H1 (cell line): ENCODE data around the gene CSNK1G2. TPM values are rescaled to one million over a fixed set of nuclear protein-coding genes. Genes with fewer than 3 reads are reported as not detected.
A peak's percentile ranks its signal among the peaks of the same experiment; 100 is the strongest.

Experiments used
- CTCF ChIA-PET: fragments of 300-600 bp; sonication (Branson Sonifier 250); formaldehyde crosslinking; loops from one replicate; lab custom pipeline; 2021; ENCODE audit not compliant: partially characterized antibody; lab: Charles Lee
- POLR2A ChIA-PET: fragments of 300-600 bp; sonication (Branson Sonifier 250); formaldehyde crosslinking; loops from one replicate; lab custom pipeline; 2021; ENCODE audit warnings: inconsistent platforms; ENCODE audit not compliant: partially characterized antibody; lab: Charles Lee
- DNase-seq, 2 experiments: peaks; one replicate each; pipeline versions ENCODE4 v3.0.0 to v3.0.0-alpha.2; 2010 to 2022; ENCODE audit warnings: low spot score in 2 of 2, low read depth in 1 of 2, mixed read lengths in 1 of 2
- FAIRE-seq: peaks from 2 replicates; lab custom pipeline; 2011; peaks lifted over from hg19 to GRCh38; lab: Jason Lieb, UNC
- H2AFZ ChIP-seq: 2 replicates; pipeline ENCODE4 v1.8.1; 2012; ENCODE audit warnings: low read length, inconsistent platforms
- H2AK5ac ChIP-seq: 2 replicates; pipeline ENCODE4 v1.6.1; 2013; ENCODE audit warnings: low read depth, low read length
- H2BK120ac ChIP-seq: replicated peaks from 2 replicates; pipeline ENCODE3; 2013; ENCODE audit warnings: low read depth, low read length, inconsistent platforms
- H2BK12ac ChIP-seq: 2 replicates; pipeline ENCODE4 v1.6.1; 2013; ENCODE audit warnings: low read depth, low read length
- H2BK15ac ChIP-seq: 2 replicates; pipeline ENCODE4 v1.6.1; 2013; ENCODE audit warnings: low read length
- H2BK20ac ChIP-seq: 2 replicates; pipeline ENCODE4 v1.6.1; 2013; ENCODE audit warnings: low read length
- H2BK5ac ChIP-seq: 2 replicates; pipeline ENCODE4 v1.6.1; 2013; ENCODE audit warnings: low read depth, low read length
- H3K14ac ChIP-seq: 2 replicates; pipeline ENCODE4 v1.6.1; 2013; ENCODE audit warnings: inconsistent platforms; ENCODE audit not compliant: insufficient read length
- H3K18ac ChIP-seq: 2 replicates; pipeline ENCODE4 v1.6.1; 2013; ENCODE audit warnings: low read length; ENCODE audit errors: extremely low read depth
- H3K23ac ChIP-seq: 2 replicates; pipeline ENCODE4 v1.6.1; 2013; ENCODE audit warnings: inconsistent platforms; ENCODE audit not compliant: insufficient read length
- H3K23me2 ChIP-seq: 2 replicates; pipeline ENCODE4 v1.6.1; 2013; ENCODE audit warnings: low read depth, low read length
- H3K27ac ChIP-seq: 2 replicates; pipeline ENCODE4 v1.6.1; 2011; ENCODE audit warnings: low read depth, low read length, inconsistent platforms
- H3K27me3 ChIP-seq, 4 experiments: replicated peaks in 1 of 4; 1 replicate in 1 of 4; 2 replicates in 3 of 4; pipeline versions ENCODE4 v1.6.1 to v1.8.1; 2011 to 2013; ENCODE audit warnings: low read length in 3 of 4, mild to moderate bottlenecking in 3 of 4, inconsistent platforms in 2 of 4, mixed read lengths in 2 of 4, moderate library complexity in 1 of 4; ENCODE audit not compliant: control insufficient read depth in 3 of 4, insufficient read depth in 3 of 4; ENCODE audit errors: extremely low read depth in 1 of 4
- H3K36me3 ChIP-seq, 4 experiments: 2 replicates each; pipeline versions ENCODE4 v1.6.1 to v1.8.1; 2011 to 2013; ENCODE audit warnings: mild to moderate bottlenecking in 4 of 4, low read length in 3 of 4, moderate library complexity in 2 of 4, control low read depth in 1 of 4, inconsistent platforms in 1 of 4; ENCODE audit not compliant: insufficient read depth in 4 of 4, control insufficient read depth in 2 of 4
- H3K4ac ChIP-seq: replicated peaks from 2 replicates; pipeline ENCODE3; 2013; ENCODE audit warnings: low read length, low read depth, mixed read lengths, inconsistent platforms; ENCODE audit not compliant: insufficient read length
- H3K4me1 ChIP-seq, 4 experiments: replicated peaks in 1 of 4; 1 replicate in 1 of 4; 2 replicates in 3 of 4; pipeline versions ENCODE4 v1.6.1 to v1.8.1; 2011 to 2013; ENCODE audit warnings: low read length in 3 of 4, inconsistent platforms in 2 of 4, mixed read lengths in 1 of 4; ENCODE audit not compliant: insufficient read depth in 4 of 4, control insufficient read depth in 3 of 4
- H3K4me2 ChIP-seq, 2 experiments: 2 replicates each; pipeline versions ENCODE4 v1.6.1 to v1.8.1; 2011 to 2013; ENCODE audit warnings: low read depth in 2 of 2, low read length in 2 of 2, control low read depth in 1 of 2, inconsistent platforms in 1 of 2, mild to moderate bottlenecking in 1 of 2; ENCODE audit not compliant: insufficient read depth in 1 of 2
- H3K4me3 ChIP-seq, 4 experiments: fragments of 200-600, 300-600 bp in 1 of 4; sonication (generic), shearing (Covaris generic), sonication (Bioruptor Twin) in 1 of 4; 2 replicates each; pipeline versions ENCODE4 v1.5.1 to v1.8.1; 2011 to 2016; ENCODE audit warnings: low read length in 4 of 4, low read depth in 3 of 4, control low read depth in 2 of 4, inconsistent platforms in 2 of 4, mild to moderate bottlenecking in 2 of 4, mixed read lengths in 1 of 4, moderate library complexity in 1 of 4; ENCODE audit not compliant: insufficient read depth in 2 of 4; ENCODE audit errors: extremely low read depth in 1 of 4
- H3K56ac ChIP-seq: replicated peaks from 2 replicates; pipeline ENCODE3; 2013; ENCODE audit warnings: low read depth, mild to moderate bottlenecking, mixed read lengths, low read length, inconsistent platforms; ENCODE audit not compliant: insufficient read length
- H3K79me1 ChIP-seq: 2 replicates; pipeline ENCODE4 v1.6.1; 2013; ENCODE audit warnings: low read depth, low read length, control low read depth
- H3K79me2 ChIP-seq, 2 experiments: 2 replicates each; pipeline versions ENCODE4 v1.6.1 to v1.8.1; 2012 to 2013; ENCODE audit warnings: low read length in 2 of 2, mild to moderate bottlenecking in 2 of 2, inconsistent platforms in 1 of 2; ENCODE audit not compliant: insufficient read depth in 2 of 2, control insufficient read depth in 1 of 2
- H3K9ac ChIP-seq, 4 experiments: replicated peaks in 1 of 4; 1 replicate in 1 of 4; 2 replicates in 3 of 4; pipeline versions ENCODE4 v1.6.1 to v1.8.1; 2011 to 2013; ENCODE audit warnings: low read depth in 3 of 4, low read length in 3 of 4, control low read depth in 2 of 4, mild to moderate bottlenecking in 2 of 4, moderate library complexity in 2 of 4, inconsistent platforms in 1 of 4; ENCODE audit errors: extremely low read depth in 1 of 4
- H3K9me3 ChIP-seq, 2 experiments: 2 replicates each; pipeline versions ENCODE4 v1.6.1 to v1.8.1; 2012 to 2013; ENCODE audit warnings: mild to moderate bottlenecking in 2 of 2, moderate library complexity in 2 of 2, control low read depth in 1 of 2, inconsistent platforms in 1 of 2, low read depth in 1 of 2, low read length in 1 of 2, mixed read lengths in 1 of 2; ENCODE audit not compliant: insufficient read depth in 2 of 2
- H4K20me1 ChIP-seq, 2 experiments: replicated peaks in 1 of 2; 2 replicates each; pipeline versions ENCODE3 to v1.8.1; 2011 to 2013; ENCODE audit warnings: inconsistent platforms in 2 of 2, low read length in 2 of 2, mild to moderate bottlenecking in 1 of 2; ENCODE audit not compliant: insufficient read depth in 2 of 2, control insufficient read depth in 1 of 2
- H4K5ac ChIP-seq: 2 replicates; pipeline ENCODE4 v1.6.1; 2013; ENCODE audit warnings: low read length, low read depth, mixed read lengths, inconsistent platforms; ENCODE audit not compliant: insufficient read length
- H4K8ac ChIP-seq: 2 replicates; pipeline ENCODE4 v1.8.0; 2013; ENCODE audit warnings: mild to moderate bottlenecking, moderate library complexity, low read length, inconsistent platforms; ENCODE audit not compliant: insufficient read depth; ENCODE audit errors: extremely low read depth
- H4K91ac ChIP-seq: replicated peaks from 2 replicates; pipeline ENCODE3; 2013; ENCODE audit warnings: low read length, mixed read lengths, inconsistent platforms; ENCODE audit not compliant: insufficient read length
- POLR2AphosphoS5 ChIP-seq: IDR thresholded peaks from 2 replicates; pipeline ENCODE4 v1.6.1; 2011; ENCODE audit warnings: low read depth, low read length
- RBBP5 ChIP-seq: IDR thresholded peaks from 2 replicates; pipeline ENCODE4 v1.7.1; 2012; ENCODE audit warnings: low read depth, mild to moderate bottlenecking, inconsistent platforms, low read length, moderate library complexity, borderline replicate concordance
- TAF7 ChIP-seq: optimal IDR thresholded peaks from 2 replicates; pipeline ENCODE3; 2011; ENCODE audit warnings: low read depth, mild to moderate bottlenecking, inconsistent platforms, low read length, moderate library complexity, borderline replicate concordance
- ZNF274 ChIP-seq: IDR thresholded peaks from 2 replicates; pipeline ENCODE4 v1.7.0; 2012; ENCODE audit warnings: low read length, borderline replicate concordance; ENCODE audit errors: extremely low read depth
- WGBS, 2 experiments: shearing (Covaris generic) in 1 of 2; methylation state at CpG; one replicate each; pipeline versions ENCODE4 v1.1.6 to v1.1.7; 2013 to 2015; ENCODE audit warnings: low lambda C conversion rate in 2 of 2, mixed read lengths in 2 of 2, inconsistent platforms in 1 of 2, low coverage in 1 of 2, missing lambda C conversion rate in 1 of 2; ENCODE audit not compliant: insufficient replicate concordance in 2 of 2, insufficient coverage in 1 of 2, insufficient read length in 1 of 2; ENCODE audit errors: extremely low coverage in 1 of 2, missing lambda C conversion rate in 1 of 2; 5-methylcytosine and 5-hydroxymethylcytosine counted together
- polyA plus RNA-seq, 7 experiments: library from polyadenylated mRNA; depleted of rRNA in 3 of 7; stranded (reverse) in 5 of 7; unstranded in 2 of 7; fragments of >200 nt in 5 of 7; fragments of 200-250 nt in 2 of 7; gene quantifications; 1 replicate in 5 of 7; 2 replicates in 1 of 7; 4 replicates in 1 of 7; pipeline versions ENCODE4 v1.2.1 to v1.2.3, GENCODE V29; 2011 to 2013; ENCODE audit warnings: missing spikeins in 2 of 7, mixed read lengths in 2 of 7
- total RNA-seq: library from RNA; stranded (reverse); fragmentation: NEBNext Ultra II Directional; extraction: Animal tissue kit (Norgen Biotek cat#: 25700); gene quantifications from 2 replicates; pipeline ENCODE4 v1.2.1, GENCODE V29; 2021
- TF ChIP-seq, protein P1 (sequence below): IDR thresholded peaks from 2 replicates; pipeline ENCODE4 v1.6.1; 2011; ENCODE audit warnings: low read length, improper control_type of control experiment

Gene CSNK1G2
- total and polyA plus RNA-seq, 2 of the 8 experiments (the other 6 are each of a cell fraction or from before 2014, with no cell fraction given): 99.5 to 130 TPM

DNA sequence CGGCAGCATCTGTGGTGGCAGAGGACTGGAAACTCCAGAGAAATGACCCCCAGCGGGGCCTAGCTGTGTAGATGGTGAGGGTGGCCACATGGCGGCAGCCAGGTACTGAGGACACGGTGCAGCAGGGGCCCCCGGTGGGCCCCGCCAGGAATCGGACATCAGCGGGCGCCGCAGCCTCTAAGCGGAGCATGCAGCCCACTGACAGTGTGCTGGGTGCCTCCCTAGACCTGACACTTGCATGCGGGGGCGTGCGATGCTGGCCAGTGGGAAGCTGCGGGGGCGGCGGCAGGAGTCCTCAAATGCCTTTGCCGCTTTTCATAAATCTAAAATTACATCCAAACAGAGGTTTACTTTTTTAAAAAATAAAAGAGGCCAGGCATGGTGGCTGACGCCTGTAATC is 19.6 kb upstream of the CSNK1G2 start:
- Histone ChIP-seq H4K5ac (no peak overlapping the region), H3K79me1 (peaks cover 3% of the 10 kb centered on the region), H3K4me1 (peaks cover 0 to 3% (median 0%) of the 10 kb centered on the region in 4 experiments; a peak in 1 of 7 replicates), H2BK12ac (no peak overlapping the region), H3K9ac (no peak overlapping the region), H3K23ac (no peak overlapping the region), H3K36me3 (peaks cover 12 to 50% (median 29%) of the 10 kb centered on the region in 4 experiments; a peak in 7 of 8 replicates), H4K20me1 (peaks cover 3 to 6% of the 10 kb centered on the region in 2 experiments), H2BK20ac (no peak overlapping the region), H4K91ac (no peak overlapping the region), H3K18ac (no peak overlapping the region), H3K56ac (no peak overlapping the region), H3K23me2 (no peaks in the 10 kb centered on the region), H3K79me2 (no peaks in the 10 kb centered on the region), H4K8ac (no peak overlapping the region), H3K4me2 (no peak overlapping the region), H2BK5ac (no peak overlapping the region), H2AFZ (no peak overlapping the region), H3K27ac (no peak overlapping the region), H3K14ac (no peak overlapping the region), H3K4me3 (no peak overlapping the region), H2AK5ac (no peak overlapping the region), H2BK120ac (no peak overlapping the region), H3K27me3 (no peaks in the 10 kb centered on the region), H3K4ac (no peak overlapping the region), H2BK15ac (no peak overlapping the region), H3K9me3 (no peaks in the 10 kb centered on the region)
- FAIRE-seq (no peak), DNase-seq (no peak)
- CTCF ChIA-PET: interaction anchor here (1.0 to 6.5 kb wide), 5 partner anchors 8 to 45 kb away, joined by 3 to 39 read pairs (median 3); no protein-coding TSS in a partner anchor
- WGBS, 2 experiments: 95% methylated on average over 19 of the region's 19 CpGs; no CpG with 5 or more reads in 1 of the 2 experiments
- TF ChIP-seq, protein P1, sequence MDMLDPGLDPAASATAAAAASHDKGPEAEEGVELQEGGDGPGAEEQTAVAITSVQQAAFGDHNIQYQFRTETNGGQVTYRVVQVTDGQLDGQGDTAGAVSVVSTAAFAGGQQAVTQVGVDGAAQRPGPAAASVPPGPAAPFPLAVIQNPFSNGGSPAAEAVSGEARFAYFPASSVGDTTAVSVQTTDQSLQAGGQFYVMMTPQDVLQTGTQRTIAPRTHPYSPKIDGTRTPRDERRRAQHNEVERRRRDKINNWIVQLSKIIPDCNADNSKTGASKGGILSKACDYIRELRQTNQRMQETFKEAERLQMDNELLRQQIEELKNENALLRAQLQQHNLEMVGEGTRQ: no peak
- TF ChIP-seq TAF7 (no peak), RBBP5 (no peak), POLR2AphosphoS5 (0 out of 2 replicates have a peak, but pooled peaks have one; percentile 2), ZNF274 (no peak)
- POLR2A ChIA-PET: interaction anchor here (0.5 to 1.3 kb wide), 2 partner anchors 14 to 79 kb away, joined by 3 to 6 read pairs; no protein-coding TSS in a partner anchor
